SK-N-SH (cell line): Measurements from ENCODE around the gene TIGD6. TPM values are rescaled to one million over a fixed set of nuclear protein-coding genes. Genes with fewer than 3 reads are reported as not detected.

Experiments
- CTCF ChIA-PET: fragments of 300-600, 350-600 bp; formaldehyde crosslinking; extraction: SDS; loops from one replicate; lab custom pipeline; 2021; lab: Yijun Ruan, JAX
- POLR2A ChIA-PET: fragments of 350-600 bp; sonication (Branson Sonifier 250); formaldehyde crosslinking; extraction: SDS; loops from one replicate; lab custom pipeline; 2020; ENCODE audit warnings: antibody characterized with exemption, inconsistent platforms; lab: Yijun Ruan, JAX
- DNase-seq: peaks from one replicate; pipeline ENCODE4 v3.0.0; 2012
- H2AFZ ChIP-seq: fragments of 200-600 bp; sonication (generic); 2 replicates; pipeline ENCODE4 v1.8.1; 2016; ENCODE audit warnings: antibody characterized with exemption, mild to moderate bottlenecking, low read depth
- H3F3A ChIP-seq: fragments of 200-600 bp; sonication (generic); replicated peaks from 2 replicates; pipeline ENCODE3; 2016; ENCODE audit warnings: antibody characterized with exemption, mild to moderate bottlenecking; ENCODE audit not compliant: insufficient read depth
- H3K27ac ChIP-seq, 2 experiments: fragments of 200-500 bp in 1 of 2; fragments of 200-600 bp in 1 of 2; sonication (Bioruptor generic) in 1 of 2; sonication (generic), shearing (Covaris generic) in 1 of 2; 2 replicates each; pipeline versions ENCODE4 v1.5.1 to v1.6.1; 2014 to 2016; ENCODE audit warnings: low read depth in 2 of 2, inconsistent platforms in 1 of 2, low read length in 1 of 2, mild to moderate bottlenecking in 1 of 2, mixed read lengths in 1 of 2
- H3K27me3 ChIP-seq: fragments of 200-600 bp; sonication (generic), shearing (Covaris generic); 2 replicates; pipeline ENCODE4 v1.6.1; 2016; ENCODE audit warnings: mixed run types; ENCODE audit not compliant: insufficient read depth
- H3K36me3 ChIP-seq, 2 experiments: fragments of 200-500 bp in 1 of 2; fragments of 200-600 bp in 1 of 2; sonication (Bioruptor generic) in 1 of 2; sonication (generic) in 1 of 2; replicated peaks in 1 of 2; 2 replicates each; pipeline versions ENCODE3 to v1.5.1; 2014 to 2016; ENCODE audit warnings: low read length in 1 of 2, mild to moderate bottlenecking in 1 of 2; ENCODE audit not compliant: insufficient read depth in 2 of 2, control insufficient read depth in 1 of 2
- H3K4me1 ChIP-seq, 2 experiments: fragments of 200-500 bp in 1 of 2; fragments of 200-600 bp in 1 of 2; sonication (Bioruptor generic) in 1 of 2; sonication (generic), shearing (Covaris generic) in 1 of 2; 2 replicates each; pipeline versions ENCODE4 v1.5.1 to v1.6.1; 2014 to 2016; ENCODE audit warnings: low read depth in 1 of 2, low read length in 1 of 2, mixed run types in 1 of 2; ENCODE audit not compliant: insufficient read depth in 2 of 2, control insufficient read depth in 1 of 2
- H3K4me2 ChIP-seq: fragments of 200-600 bp; sonication (generic), shearing (Covaris generic); 2 replicates; pipeline ENCODE4 v1.6.1; 2017; ENCODE audit warnings: mixed run types
- H3K4me3 ChIP-seq, 2 experiments: fragments of 200-500 bp in 1 of 2; fragments of 200-600 bp in 1 of 2; sonication (Bioruptor generic) in 1 of 2; sonication (generic), shearing (Covaris generic) in 1 of 2; 2 replicates each; pipeline versions ENCODE4 v1.5.1 to v1.8.1; 2014 to 2016; ENCODE audit warnings: low read depth in 2 of 2, inconsistent platforms in 1 of 2, low read length in 1 of 2, mild to moderate bottlenecking in 1 of 2, mixed read lengths in 1 of 2, moderate library complexity in 1 of 2
- H3K79me2 ChIP-seq: fragments of 200-600 bp; sonication (generic); 2 replicates; pipeline ENCODE4 v1.8.1; 2017; ENCODE audit warnings: mild to moderate bottlenecking; ENCODE audit not compliant: insufficient read depth
- H3K9ac ChIP-seq: fragments of 200-600 bp; sonication (generic); 2 replicates; pipeline ENCODE4 v1.6.1; 2017; ENCODE audit warnings: mixed run types
- H3K9me2 ChIP-seq: fragments of 200-600 bp; sonication (generic); 2 replicates; pipeline ENCODE4 v1.6.1; 2017; ENCODE audit warnings: mixed run types
- H3K9me3 ChIP-seq: fragments of 200-600 bp; sonication (generic); 2 replicates; pipeline ENCODE4 v1.6.1; 2017; ENCODE audit warnings: mixed run types, mild to moderate bottlenecking, moderate library complexity
- H4K20me1 ChIP-seq: fragments of 200-600 bp; sonication (generic); 2 replicates; pipeline ENCODE4 v1.6.1; 2017; ENCODE audit warnings: mild to moderate bottlenecking, mixed run types; ENCODE audit not compliant: insufficient read depth
- CHD2 ChIP-seq: fragments of 150-350 bp; IDR thresholded peaks from 2 replicates; pipeline ENCODE4 v1.6.1; 2018; ENCODE audit warnings: low read length; ENCODE audit not compliant: partially characterized antibody
- CTCF ChIP-seq: fragments of 200-600 bp; sonication (generic); IDR thresholded peaks from 2 replicates; pipeline ENCODE4 v1.6.1; 2017; ENCODE audit warnings: antibody characterized with exemption, mild to moderate bottlenecking, moderate library complexity
- FOXJ3 ChIP-seq: sonication (generic); formaldehyde crosslinking; IDR thresholded peaks from 2 replicates; pipeline ENCODE4 v1.5.1; 2020; ENCODE audit warnings: mild to moderate bottlenecking, missing genetic modification reagents
- FOXM1 ChIP-seq: IDR thresholded peaks from 2 replicates; pipeline ENCODE4 v1.4.0; 2012; ENCODE audit warnings: low read depth, mild to moderate bottlenecking
- GABPA ChIP-seq: IDR thresholded peaks from 2 replicates; pipeline ENCODE4 v1.4.0; 2012; ENCODE audit warnings: low read depth, mild to moderate bottlenecking
- GATA2 ChIP-seq: sonication (generic); formaldehyde crosslinking; IDR thresholded peaks from 2 replicates; pipeline ENCODE4 v1.5.0; 2020; ENCODE audit warnings: mild to moderate bottlenecking, missing genetic modification reagents
- MEF2A ChIP-seq: IDR thresholded peaks from 2 replicates; pipeline ENCODE4 v1.4.0; 2012; ENCODE audit warnings: low read depth, borderline replicate concordance
- MXI1 ChIP-seq: IDR thresholded peaks from 2 replicates; pipeline ENCODE4 v1.6.1; 2012; ENCODE audit warnings: mild to moderate bottlenecking, low read depth, low read length, improper control_type of control experiment
- NFIC ChIP-seq: IDR thresholded peaks from 2 replicates; pipeline ENCODE4 v1.4.0; 2012; ENCODE audit warnings: borderline replicate concordance
- NRF1 ChIP-seq: IDR thresholded peaks from 2 replicates; pipeline ENCODE4 v1.6.1; 2012; ENCODE audit warnings: low read depth, mild to moderate bottlenecking, low read length
- POLR2AphosphoS5 ChIP-seq: IDR thresholded peaks from 2 replicates; pipeline ENCODE4 v1.6.1; 2012; ENCODE audit warnings: low read depth, low read length
- RAD21 ChIP-seq: IDR thresholded peaks from 2 replicates; pipeline ENCODE4 v1.6.1; 2012; ENCODE audit warnings: mild to moderate bottlenecking, low read length
- REST ChIP-seq: IDR thresholded peaks from 2 replicates; pipeline ENCODE4 v1.6.1; 2012; ENCODE audit warnings: mild to moderate bottlenecking, low read depth, low read length, moderate library complexity
- RFX5 ChIP-seq: IDR thresholded peaks from 2 replicates; pipeline ENCODE4 v1.6.1; 2012; ENCODE audit warnings: mild to moderate bottlenecking, improper control_type of control experiment, low read length
- RXRA ChIP-seq: IDR thresholded peaks from 2 replicates; pipeline ENCODE4 v1.4.0; 2012; ENCODE audit warnings: low read depth, mild to moderate bottlenecking, borderline replicate concordance
- SIN3A ChIP-seq: IDR thresholded peaks from 2 replicates; pipeline ENCODE4 v1.6.1; 2012; ENCODE audit warnings: low read depth, mild to moderate bottlenecking, low read length, moderate library complexity, borderline replicate concordance
- SMC3 ChIP-seq: IDR thresholded peaks from 2 replicates; pipeline ENCODE4 v1.6.1; 2012; ENCODE audit warnings: low read depth, low read length, improper control_type of control experiment
- TAF1 ChIP-seq: IDR thresholded peaks from 2 replicates; pipeline ENCODE4 v1.6.1; 2012; ENCODE audit warnings: low read depth, mild to moderate bottlenecking, low read length, moderate library complexity, borderline replicate concordance
- TCF12 ChIP-seq: IDR thresholded peaks from 2 replicates; pipeline ENCODE4 v1.4.0; 2012
- USF1 ChIP-seq: IDR thresholded peaks from 2 replicates; pipeline ENCODE4 v1.4.0; 2012; ENCODE audit warnings: low read depth, borderline replicate concordance
- USF2 ChIP-seq: fragments of 150-350 bp; IDR thresholded peaks from 2 replicates; pipeline ENCODE4 v1.6.1; 2017; ENCODE audit warnings: antibody characterized with exemption, low read length, low read depth, borderline replicate concordance
- YY1 ChIP-seq: IDR thresholded peaks from 2 replicates; pipeline ENCODE4 v1.4.0; 2012; ENCODE audit warnings: low read depth, mild to moderate bottlenecking
- WGBS: methylation state at CpG from one replicate; pipeline ENCODE4 v1.1.6; 2017; ENCODE audit warnings: low lambda C conversion rate; 5-methylcytosine and 5-hydroxymethylcytosine counted together
- polyA plus RNA-seq, 3 experiments: library from polyadenylated mRNA; depleted of rRNA; stranded (reverse); fragments of >200 nt; gene quantifications; 2 replicates each; pipeline ENCODE4 v1.2.3, GENCODE V29; 2012

TIGD6 gene
- polyA plus RNA-seq, 1 of the 3 experiments (the other 2 are of a cell fraction): 4.7 TPM

- TF ChIP-seq CTCF: peak; percentile 96
- TF ChIP-seq POLR2AphosphoS5: peak; percentile 42; the same call in 1 of the 2 replicates
- no peak for TF ChIP-seq FOXM1
- TF ChIP-seq FOXJ3 (CRISPR knock-in tag): no peak
- TF ChIP-seq TAF1: no peak
- TF ChIP-seq GATA2: no peak
- peak; percentile 85 for TF ChIP-seq TCF12
- no peak for TF ChIP-seq RFX5
- TF ChIP-seq NRF1: no peak; the same call in 1 of the 2 replicates
- TF ChIP-seq RAD21: peak; percentile 98
These were observed 9.7 kb downstream of the TIGD6 start (continued) for GRCh38 chr5:149990518-149991376.

GRCh38 chr5:149988126-149988525 is 12.3 kb downstream of the TIGD6 start:
- CTCF ChIA-PET: interaction anchor here (1.2 to 2.7 kb wide), 3 partner anchors 135 to 154 kb away, joined by 5 to 10 read pairs (median 6); no protein-coding TSS in a partner anchor
- POLR2A ChIA-PET: no interaction called here
- no peak for TF ChIP-seq MEF2A
- no peak for TF ChIP-seq SMC3
- TF ChIP-seq REST: no peak
- no peak for TF ChIP-seq MXI1
- TF ChIP-seq FOXJ3 (CRISPR knock-in tag): no peak
- TF ChIP-seq GABPA: no peak
- TF ChIP-seq GATA2: no peak
- TF ChIP-seq RFX5: no peak
- TF ChIP-seq RAD21: no peak
- no peak for TF ChIP-seq SIN3A
- TF ChIP-seq USF2: no peak
- no peak for TF ChIP-seq NFIC
- no peak for TF ChIP-seq RXRA
- TF ChIP-seq YY1: no peak
- TF ChIP-seq USF1: no peak
- TF ChIP-seq CHD2: no peak

More at GRCh38 chr5:149988126-149988525, 12.3 kb downstream of the TIGD6 start:
- Histone ChIP-seq H3K9ac (no peak overlapping the region), H4K20me1 (no peaks in the 10 kb centered on the region), H2AFZ (no peak overlapping the region), H3F3A (peaks cover 6% of the 10 kb centered on the region), H3K9me2 (no peaks in the 10 kb centered on the region), H3K4me3 (no peak overlapping the region), H3K36me3 (no peaks in the 10 kb centered on the region), H3K27me3 (no peaks in the 10 kb centered on the region), H3K4me2 (no peak overlapping the region), H3K27ac (no peak overlapping the region), H3K4me1 (peaks cover 0 to 3% of the 10 kb centered on the region in 2 experiments; a peak in 1 of 4 replicates), H3K9me3 (no peaks in the 10 kb centered on the region), H3K79me2 (no peaks in the 10 kb centered on the region)
- WGBS: 89% methylated on average over 5 of the region's 5 CpGs
- DNase-seq: no peak
